GM12864 (cell line): ENCODE results near the gene PTGIS.

Source experiments
- DNase-seq: peaks from one replicate; pipeline ENCODE4 v3.0.0-alpha.2; 2011; ENCODE audit warnings: low read depth
- H3K4me3 ChIP-seq: 2 replicates; pipeline ENCODE4 v1.5.1; 2011; ENCODE audit warnings: mild to moderate bottlenecking, low read depth, low read length, control low read depth
- TF ChIP-seq, protein P1 (sequence below): IDR thresholded peaks from 2 replicates; pipeline ENCODE4 v1.5.1; 2011; ENCODE audit warnings: low read depth, mild to moderate bottlenecking, moderate library complexity, low read length, control low read depth, inconsistent platforms; ENCODE audit errors: missing control alignments

PTGIS gene

DNA sequence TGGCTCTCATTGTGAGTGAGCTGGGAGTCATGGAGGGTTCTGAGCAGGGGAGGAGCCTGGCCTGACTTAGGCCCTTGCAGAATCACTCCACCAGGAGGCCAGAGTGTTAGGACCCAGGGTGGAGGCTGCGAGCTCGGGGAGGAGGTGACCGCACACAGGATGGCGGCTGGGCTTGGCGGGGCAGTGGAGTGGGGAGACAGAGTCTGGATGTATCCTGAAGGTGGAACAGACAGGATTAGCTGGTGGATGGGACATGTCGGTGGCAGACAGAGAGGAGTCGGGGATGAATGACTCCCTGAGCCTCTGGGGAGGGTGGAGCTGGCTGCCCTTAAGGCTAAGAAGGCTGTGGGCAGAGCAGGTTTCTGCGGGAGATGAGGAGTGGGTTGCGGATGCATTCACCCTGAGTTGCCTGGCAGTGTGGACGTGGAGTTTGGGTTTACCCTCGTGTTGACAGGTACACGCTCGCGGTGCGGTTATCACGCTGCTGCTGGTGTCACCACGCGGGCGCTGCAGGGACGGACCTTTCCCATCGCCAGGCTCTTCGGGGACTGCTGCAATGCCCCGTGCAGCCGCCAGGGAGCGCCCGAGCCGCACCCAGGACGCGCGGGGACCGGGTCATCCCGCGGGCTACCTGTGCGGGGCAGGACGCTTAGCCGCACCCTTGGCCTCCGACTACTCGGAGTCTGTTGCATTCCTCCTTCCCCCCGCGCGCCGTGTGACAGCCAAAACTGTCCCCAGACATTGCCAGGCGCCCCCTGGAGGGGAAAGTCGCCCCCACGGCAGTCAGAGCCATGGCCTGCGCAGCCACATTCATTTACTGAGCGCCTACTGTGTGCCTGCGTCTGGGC lies 43.0 kb upstream of the PTGIS start:
- H3K4me3 ChIP-seq, result peak overlapping the region; percentile 22
- DNase-seq, result no peak
- TF ChIP-seq, protein P1, sequence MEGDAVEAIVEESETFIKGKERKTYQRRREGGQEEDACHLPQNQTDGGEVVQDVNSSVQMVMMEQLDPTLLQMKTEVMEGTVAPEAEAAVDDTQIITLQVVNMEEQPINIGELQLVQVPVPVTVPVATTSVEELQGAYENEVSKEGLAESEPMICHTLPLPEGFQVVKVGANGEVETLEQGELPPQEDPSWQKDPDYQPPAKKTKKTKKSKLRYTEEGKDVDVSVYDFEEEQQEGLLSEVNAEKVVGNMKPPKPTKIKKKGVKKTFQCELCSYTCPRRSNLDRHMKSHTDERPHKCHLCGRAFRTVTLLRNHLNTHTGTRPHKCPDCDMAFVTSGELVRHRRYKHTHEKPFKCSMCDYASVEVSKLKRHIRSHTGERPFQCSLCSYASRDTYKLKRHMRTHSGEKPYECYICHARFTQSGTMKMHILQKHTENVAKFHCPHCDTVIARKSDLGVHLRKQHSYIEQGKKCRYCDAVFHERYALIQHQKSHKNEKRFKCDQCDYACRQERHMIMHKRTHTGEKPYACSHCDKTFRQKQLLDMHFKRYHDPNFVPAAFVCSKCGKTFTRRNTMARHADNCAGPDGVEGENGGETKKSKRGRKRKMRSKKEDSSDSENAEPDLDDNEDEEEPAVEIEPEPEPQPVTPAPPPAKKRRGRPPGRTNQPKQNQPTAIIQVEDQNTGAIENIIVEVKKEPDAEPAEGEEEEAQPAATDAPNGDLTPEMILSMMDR, result peak; percentile 98

DNA sequence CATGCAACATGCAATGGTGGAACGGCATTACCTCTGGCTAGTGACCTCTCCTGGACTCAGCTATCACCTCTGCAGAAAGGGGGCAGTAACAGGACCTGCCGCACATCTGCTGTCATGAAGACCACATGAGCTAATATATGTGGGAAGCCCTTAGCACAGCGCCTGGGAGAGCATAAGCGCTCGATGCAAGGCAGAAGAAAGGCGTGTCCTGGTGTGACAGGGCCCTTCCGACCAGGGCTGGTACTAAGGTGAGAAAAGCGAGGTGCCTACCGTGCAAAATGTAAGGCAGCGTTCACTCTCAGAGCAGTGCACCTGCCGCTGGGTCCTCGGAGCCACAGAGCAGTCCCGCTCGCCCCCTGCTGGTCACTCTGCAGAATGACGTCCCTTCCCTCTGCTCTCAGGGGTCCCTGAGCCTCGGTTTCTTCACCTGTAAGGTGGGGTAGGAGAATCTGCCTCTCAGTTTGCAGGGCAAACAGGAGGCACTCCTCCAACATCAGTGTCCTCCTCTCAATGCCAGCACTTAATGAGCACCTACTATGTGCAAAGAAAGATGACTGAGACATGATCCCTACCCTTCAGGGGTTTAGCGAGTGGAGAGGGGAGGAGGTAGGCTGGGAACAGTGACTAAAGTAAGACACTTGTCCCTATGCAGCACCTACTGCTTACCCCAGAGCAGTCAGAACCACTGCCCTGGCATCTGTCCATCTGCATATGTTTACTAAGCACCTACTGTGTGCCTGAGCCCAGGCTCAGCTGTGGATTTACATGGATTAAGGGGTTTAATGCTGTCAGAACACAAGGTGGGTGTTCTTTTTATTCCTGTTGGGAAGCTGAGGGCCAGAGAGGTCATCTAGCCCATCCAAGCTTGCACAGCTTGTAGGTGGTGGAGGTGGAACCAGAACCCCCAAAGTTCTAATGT lies 41.1 kb upstream of the PTGIS start:
- TF ChIP-seq, protein P1, result peak; percentile 99
- H3K4me3 ChIP-seq, result no peak overlapping the region; the same call in 1 of the 2 replicates
- DNase-seq, result no peak

DNA sequence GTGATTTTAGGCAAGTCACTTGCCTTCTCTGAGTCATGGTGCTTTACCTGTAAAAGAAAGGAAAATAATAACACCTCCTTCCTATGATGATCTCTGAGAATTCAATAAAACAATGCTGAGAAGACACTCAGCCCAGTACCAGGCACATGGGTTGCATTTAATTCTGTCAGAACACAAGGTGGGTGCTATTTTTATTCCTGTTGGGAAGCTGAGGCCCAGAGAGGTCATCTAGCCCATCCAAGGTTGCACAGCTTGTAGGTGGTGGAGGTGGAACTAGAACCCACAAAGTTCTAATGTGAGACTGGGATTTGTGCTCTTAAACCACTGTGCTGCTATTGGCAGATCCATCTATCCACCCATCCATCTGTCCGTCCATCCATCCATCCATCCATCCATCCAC lies 39.6 kb upstream of the PTGIS start:
- TF ChIP-seq, protein P1, result no peak
- DNase-seq, result no peak
- H3K4me3 ChIP-seq, result no peak overlapping the region

DNA sequence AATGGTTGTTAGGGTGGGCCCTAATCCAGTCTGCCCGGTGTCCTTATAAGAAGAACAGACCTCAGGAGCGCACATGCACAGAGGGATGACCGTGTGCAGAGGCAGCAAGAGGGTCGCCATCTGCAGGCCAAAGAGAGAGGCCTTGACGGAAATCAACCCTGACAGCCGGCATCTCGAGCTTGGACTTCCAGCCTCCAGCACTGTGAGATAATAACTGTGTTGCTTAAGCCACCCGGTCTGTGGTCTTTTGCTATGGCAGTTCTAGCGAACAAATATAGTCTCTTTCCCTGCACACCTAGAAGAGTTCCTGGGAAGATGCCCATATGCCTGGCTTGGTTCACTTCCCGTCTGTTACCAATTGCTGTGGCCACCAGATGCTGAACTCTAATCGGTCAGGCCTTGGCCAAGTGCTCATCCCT lies 35.3 kb upstream of the PTGIS start:
- H3K4me3 ChIP-seq, result no peak overlapping the region
- DNase-seq, result no peak
- TF ChIP-seq, protein P1, result peak; percentile 21

DNA sequence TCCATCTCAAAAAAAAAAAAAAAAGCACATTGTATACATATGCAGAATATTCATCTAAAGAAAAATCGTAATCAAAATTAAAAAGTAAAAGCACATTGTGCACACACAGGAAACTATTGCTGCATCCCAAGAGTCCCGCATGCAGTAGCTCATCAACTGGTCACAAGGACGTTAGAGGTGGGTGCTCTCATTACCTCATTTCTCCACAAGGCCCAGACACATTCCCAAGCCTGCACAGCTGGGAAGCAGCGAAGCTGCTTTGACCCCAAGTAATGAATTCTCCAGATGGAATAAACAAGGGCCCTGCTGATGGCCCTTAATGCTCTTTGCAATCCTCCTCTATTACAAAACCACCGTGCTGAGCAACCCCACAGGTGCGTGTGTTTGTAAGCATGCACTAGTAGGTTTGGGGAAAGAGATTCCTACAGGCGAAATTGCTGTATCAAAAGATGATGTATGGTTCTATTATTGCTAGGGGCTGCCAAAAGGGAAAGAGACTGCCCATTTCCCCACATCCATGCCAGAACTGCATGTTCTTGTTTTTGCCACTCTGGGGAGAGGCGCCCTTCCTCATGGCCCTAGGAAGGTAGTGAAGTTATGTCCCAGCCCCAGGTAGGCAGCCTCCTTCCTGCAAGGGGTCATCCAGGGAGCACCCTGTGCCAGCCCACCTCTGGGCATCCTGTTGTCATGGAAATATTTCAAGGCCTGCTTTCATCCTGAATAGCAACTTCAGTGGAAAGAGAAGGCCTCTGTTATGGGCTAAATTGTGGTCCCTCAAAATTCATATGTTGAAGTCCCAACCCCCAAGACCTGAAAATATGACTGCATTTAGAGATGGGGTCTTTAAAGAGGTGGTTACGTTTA lies 34.6 kb upstream of the PTGIS start:
- TF ChIP-seq, protein P1, result no peak
- DNase-seq, result no peak
- no peak overlapping the region for H3K4me3 ChIP-seq

GRCh38 chr20:49601153-49601924 lies 33.4 kb upstream of the PTGIS start:
- TF ChIP-seq, protein P1, result no peak

More at GRCh38 chr20:49601153-49601924, 33.4 kb upstream of the PTGIS start:
- no peak overlapping the region for H3K4me3 ChIP-seq
- no peak for DNase-seq
